Stimulated activated CD8-positive, alpha-beta memory T cell treated with anti-CD3 and anti-CD28 coated beads, Interleukin-4, amount 100 ng/mL, for 1 hour (primary cell): ENCODE data around the gene PTPRN2.
"Not testable (repeated sequence)": the region's sequence is repeated elsewhere in the genome, so short reads cannot be mapped to it uniquely, and the experiment has no call there.

Experiments used
- DNase-seq, 2 donors: peaks; one replicate each; pipeline ENCODE4 v3.0.0-alpha.2; 2020; ENCODE audit warnings: low read depth in 2 of 2, low spot score in 1 of 2

PTPRN2 gene

DNA sequence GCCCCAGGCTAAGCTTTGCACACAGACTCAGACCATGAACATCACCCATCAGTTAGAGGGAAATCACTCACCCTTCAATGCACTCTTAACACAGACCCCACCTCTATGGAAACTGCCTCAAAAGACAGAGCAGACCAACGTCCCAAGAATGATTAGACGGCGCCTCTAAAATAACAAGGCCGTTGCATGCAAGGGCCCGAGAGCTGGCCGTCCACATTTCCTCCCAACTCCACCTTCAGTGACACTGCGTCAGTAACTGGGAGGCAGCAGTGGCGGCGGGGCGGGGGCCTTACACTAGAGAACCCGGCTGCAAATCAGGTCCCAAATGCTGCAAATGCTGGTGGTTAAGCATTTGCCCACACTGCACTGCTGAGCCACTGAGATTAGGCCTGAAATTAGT, 115.0 kb downstream of the PTPRN2 start:
- DNase-seq, result no peak

DNA sequence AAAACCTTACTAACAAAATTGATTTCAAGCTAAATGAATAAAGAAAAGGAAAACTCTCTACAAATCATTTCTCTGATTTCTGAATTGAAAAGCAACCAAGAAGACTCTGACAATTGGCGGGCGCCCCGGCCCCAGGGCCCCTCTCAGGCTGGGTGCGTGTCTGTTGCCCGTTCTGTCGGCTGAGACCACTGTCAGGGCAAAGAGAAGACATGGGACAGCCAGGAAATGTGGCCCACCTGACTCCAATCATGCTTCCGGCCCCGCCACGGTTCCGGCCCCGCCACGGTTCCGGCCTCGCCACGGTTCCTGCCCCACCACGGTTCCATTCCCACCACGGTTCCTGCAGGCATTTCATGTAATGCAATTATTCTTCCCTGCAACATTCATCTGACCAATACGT, 115.9 kb downstream of the PTPRN2 start:
- DNase-seq, result no peak

DNA sequence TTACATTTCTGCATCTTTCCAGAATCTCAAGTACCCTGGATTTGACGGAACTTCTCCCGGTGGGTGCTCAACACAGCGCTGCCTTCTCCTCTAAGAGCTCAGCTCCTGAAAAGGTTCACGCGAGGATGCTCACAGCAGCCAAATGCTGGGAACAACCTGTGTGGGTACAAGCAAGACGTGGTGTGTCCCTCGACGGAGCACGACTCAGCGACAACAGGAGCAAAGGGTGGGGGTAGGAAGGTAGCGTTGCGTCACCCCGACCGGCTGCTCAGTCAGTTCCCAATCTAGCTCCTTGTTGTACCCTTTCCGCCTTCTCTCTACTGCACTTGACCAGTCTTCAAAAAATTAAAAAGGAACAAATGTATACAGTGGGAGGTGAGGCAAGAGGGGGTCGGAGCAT, 117.3 kb downstream of the PTPRN2 start:
- no peak for DNase-seq

DNA sequence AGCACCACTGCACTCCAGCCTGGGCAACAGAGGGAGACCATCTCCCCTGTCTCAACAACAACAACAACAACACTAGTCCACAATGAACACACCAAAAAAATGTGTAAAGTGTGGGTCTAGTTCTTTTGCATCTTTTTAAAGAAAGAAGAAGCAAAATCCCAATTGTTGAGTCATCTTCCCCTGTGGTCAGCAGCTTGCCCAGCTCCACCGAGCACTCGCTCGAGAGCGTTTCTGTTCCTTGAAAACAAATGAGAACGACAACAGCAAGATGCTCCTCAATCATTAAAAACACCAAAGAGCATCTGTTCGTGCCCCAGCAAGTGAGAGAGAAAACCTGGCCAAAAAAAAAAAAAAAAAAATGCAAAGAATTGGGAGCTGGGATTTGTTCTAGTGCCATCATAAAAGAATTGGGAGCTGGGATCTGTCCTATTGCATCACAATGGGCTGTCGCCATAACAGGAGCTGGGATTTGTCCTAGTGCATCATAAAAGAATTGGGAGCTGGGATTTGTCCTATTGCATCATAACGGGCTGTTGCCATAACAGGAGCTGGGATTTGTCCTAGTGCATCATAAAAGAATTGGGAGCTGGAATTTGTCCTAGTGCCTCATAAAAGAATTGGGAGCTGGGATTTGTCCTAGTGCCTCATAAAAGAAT, 118.1 kb downstream of the PTPRN2 start:
- no peak for DNase-seq

DNA sequence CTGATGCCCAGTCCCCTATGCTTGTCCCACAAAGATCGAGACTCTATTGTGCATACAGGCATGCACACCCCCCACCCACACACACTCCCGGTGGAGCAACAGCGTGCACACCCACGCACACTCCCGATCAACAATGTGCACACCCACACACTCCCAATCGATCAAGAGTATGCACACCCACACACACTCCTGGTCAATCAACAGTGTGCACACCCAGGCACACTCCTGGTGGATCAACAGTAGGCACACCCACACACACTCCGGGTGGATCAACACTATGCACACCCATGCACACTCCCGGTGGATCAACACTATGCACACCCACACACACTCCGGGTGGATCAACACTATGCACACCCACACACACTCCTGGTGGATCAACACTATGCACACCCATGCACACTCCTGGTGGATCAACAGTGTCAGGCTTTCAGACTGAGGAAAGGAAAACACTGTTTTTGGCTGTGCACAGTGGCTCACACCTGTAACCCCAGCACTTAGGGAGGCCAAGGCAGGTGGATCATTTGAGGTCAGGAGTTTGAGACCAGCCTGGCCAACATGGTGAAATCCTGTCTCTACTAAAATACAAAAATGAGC, 118.8 kb downstream of the PTPRN2 start:
- no peak for DNase-seq

DNA sequence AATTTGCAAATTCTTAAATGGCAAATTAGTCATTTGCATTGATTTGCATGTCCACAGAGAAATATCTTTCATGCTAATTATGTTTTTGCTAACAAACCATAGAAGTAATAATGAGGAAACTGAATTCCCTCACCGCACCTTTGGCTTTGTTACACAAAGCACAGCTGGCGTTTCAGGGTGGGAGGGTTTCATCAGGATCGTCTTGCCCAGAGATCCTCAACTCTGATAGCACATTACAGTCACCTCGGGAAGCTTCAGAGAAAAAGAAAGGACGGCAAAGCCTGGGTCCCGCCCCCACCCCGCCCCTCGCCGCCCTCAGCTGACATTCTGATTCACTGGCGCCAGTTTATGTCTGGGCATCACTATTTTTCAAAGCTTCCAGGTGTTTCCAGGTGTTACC, 119.4 kb downstream of the PTPRN2 start:
- DNase-seq, result no peak

DNA sequence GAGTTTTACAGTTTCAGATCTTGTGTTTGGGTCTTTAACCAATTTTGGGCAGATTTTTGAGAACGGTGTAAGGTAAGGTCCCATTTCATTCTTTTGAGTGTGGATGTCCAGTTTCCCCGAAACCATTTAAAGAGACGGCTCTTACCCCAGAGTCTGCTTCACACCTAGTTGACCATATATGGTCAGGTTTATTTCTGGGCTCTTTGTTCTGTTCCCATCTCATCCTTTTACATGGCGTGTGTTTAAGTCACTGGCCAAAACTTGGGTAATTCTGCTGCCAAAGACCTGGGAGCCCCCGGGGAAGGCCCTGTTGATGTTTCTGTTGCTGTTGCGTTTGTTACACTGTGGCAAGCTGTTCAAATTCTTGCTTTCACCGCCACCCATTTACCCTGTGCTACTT, 120.1 kb downstream of the PTPRN2 start:
- no peak for DNase-seq

DNA sequence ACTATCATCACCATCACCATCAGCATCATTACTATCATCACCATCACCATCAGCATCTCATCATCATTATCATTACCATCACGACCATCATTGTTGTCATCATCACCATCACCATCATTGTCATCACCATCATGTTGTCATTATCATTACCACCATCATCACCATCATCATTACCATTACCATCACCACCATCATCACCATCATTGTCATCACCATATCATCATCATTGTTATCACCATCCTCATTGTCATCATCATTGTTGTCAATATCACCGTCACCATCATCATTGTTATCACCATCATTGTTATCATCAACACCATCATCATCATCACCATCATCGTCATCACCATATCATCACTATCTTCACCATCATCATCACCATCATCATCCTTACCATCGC, 124.3 kb downstream of the PTPRN2 start:
- DNase-seq, result no peak

DNA sequence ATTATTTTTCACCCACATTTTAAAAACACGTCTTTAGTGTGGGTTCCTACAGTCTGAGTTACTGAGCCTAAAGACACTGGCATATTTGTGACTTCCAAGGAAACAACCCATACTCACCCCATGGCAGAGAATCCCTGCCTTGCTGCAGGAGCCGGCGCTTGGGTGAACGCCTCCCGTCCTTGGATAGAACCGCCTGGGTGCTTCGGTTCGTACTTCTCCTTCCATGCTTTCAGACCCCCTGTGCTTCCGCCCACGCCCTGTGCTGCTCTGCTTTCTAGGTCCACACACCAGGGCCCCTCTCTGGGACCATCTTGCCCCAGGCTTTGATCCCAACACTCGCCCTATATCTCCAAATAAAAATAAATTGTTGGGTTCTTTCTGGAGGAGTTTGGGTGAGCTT, 125.8 kb downstream of the PTPRN2 start:
- DNase-seq, result no peak

DNA sequence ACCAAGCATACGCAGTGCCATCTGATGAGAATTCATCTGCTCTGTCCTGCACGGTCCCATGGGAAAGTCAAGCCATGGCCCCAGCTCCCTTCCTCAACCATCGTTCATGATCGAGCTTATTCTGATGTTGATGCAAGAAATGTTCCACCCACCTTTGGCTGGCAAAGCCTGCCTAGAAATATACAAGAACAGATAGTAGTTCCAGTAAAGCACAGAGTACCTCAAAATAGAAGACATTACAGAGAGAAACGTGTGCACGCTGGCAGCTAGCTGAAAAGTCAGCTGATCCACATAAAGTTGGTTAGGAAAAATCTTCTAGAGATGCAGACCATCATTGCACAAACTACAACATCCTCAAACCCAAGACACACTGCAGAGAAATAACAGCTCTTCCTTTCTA, 127.0 kb downstream of the PTPRN2 start:
- DNase-seq, result no peak

DNA sequence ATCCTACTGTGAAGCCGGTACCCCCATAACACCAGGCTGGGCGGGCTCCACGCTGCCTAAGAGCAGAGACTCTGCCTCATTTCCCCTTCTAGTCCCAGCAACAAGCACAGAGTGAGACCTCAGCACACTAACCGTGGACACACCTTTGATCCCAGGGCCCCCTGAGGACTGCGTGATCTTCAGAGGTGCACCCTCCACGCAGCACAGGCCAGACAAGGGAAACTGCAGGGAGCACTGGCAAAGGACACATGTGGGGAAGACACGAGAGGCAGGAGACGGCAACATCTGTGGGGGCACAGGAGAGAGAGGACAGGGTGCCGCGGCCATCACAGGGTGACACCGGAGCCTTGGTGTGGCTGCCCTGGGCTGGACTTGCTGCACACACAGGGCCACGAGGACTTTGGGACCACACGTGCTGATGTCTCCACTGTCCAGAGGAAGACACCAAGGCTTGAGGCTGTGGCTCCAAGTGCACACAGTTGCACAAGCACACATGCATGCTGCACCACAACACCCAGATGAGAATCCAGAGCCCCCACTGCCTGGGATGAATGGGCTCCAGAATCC, 128.8 kb downstream of the PTPRN2 start:
- no peak for DNase-seq

DNA sequence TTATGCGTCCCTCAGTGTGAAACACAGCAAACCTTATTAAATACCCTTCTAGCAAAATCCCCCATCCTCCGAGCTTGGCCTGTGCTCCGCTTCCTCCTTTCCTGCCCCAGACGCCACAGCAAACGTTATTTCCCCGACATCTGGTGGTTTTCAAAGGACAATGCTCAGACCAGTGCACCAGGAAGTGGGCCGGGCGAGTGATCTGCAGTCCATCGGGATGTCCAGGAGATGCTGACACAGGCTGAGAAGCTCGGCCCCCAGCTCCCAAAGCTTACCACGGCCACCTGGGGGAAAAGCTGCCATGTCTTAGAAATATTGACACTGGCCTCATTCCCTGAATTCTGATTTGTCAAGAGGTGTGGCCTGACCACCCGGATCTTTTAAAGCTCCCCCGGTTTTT, 129.5 kb downstream of the PTPRN2 start:
- DNase-seq, result no peak

DNA sequence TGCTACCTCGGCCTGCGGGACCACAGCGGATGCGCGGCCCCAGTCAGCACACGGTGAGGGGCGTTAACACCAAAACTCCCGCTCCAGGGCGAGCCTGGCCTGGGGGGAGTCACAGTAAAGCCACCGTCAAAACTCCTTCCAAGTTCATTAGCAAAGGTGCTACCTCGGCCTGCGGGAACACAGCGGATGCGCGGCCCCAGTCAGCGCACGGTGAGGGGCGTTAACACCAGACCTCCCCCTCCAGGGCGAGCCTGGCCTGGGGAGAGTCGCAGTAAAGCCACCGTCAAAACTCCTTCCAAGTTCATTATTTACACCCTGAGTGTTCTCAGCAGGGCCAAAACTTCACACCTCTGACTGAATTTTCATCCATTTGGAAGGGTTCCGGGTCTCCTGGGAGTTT, 130.0 kb downstream of the PTPRN2 start:
- DNase-seq, result not testable (repeated sequence)

DNA sequence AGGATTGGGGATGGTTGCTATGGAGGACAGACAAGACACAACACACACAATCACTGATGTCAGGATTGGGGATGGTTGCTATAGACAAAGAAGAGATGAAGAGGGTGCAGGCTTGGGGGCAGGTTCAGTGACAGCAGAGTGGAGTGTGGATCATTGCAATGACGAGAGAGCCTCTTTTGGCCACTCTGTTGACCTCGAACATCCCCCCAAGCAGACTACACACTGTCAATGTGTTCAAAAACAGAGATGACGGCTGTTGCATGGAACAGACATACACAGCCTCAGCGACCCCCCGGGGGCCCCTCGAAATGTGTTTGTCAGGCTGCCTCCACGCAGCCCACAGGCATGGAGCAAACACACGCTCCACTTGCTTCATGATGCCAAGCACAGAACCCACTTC, 133.0 kb downstream of the PTPRN2 start:
- DNase-seq, result no peak

DNA sequence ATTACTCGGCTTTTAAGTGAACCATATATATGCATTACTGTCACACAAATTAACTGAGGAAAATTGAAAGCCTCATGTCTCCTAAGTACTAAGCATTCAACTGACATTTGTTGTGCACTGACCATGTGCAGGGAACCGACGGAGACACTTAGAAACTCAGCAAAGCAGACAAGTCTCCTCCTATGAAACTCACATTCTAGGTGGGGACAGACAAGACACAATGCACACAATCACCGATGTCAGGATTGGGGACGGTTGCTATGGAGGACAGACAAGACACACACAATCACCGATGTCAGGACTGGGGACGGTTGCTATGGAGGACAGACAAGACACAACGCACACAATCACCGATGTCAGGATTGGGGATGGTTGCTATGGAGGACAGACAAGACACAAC, 134.0 kb downstream of the PTPRN2 start:
- no peak for DNase-seq

DNA sequence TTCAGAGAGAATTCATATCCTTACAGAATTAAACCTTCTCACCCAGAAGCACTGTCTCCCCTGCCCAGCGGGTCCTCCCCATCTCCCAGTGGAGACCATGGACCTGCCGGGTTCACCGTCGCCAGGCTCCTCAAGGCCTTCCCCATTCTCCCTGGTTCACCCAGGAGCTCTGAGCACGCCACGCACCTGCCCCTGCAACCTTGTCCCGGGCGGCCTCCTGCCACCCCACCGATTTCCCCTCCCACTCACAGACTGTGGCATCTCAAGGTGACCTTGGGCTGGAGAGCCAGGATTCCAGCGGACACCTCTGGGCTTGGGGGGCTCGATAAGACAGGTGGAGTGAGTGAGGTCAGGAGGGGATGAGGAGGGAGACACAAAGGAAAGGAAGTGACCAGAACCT, 135.3 kb downstream of the PTPRN2 start:
- no peak for DNase-seq

DNA sequence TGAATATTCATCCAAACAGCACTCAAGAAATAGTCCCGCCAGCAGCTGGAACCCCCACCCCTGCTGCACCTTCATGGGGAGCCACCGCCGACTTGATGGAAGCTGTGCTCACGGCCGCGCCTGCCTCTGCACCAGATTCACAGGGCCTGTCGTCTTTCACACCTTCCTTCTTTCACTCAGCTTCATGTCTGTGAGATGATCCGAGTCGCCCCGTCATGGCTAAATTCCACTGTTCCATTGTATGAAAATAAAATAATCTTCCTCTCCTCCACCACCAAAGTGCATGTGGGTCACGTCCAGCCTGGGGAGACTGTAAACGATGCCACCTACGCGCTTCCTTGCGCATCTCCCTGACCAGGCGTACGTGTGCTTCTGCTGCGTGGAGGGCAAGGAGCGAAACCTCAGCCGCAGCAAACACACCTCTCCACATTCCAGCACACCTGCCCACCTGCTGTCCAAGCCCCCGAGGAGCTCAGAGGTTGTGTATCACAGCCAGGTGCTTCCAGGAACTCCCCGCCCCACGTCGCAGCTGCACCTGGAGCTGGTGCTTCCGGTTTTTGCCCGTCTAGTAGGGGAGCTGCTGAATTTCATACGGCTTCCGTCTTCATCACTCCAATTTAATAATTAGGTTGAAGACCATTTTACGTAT, 137.0 kb downstream of the PTPRN2 start:
- no peak for DNase-seq

DNA sequence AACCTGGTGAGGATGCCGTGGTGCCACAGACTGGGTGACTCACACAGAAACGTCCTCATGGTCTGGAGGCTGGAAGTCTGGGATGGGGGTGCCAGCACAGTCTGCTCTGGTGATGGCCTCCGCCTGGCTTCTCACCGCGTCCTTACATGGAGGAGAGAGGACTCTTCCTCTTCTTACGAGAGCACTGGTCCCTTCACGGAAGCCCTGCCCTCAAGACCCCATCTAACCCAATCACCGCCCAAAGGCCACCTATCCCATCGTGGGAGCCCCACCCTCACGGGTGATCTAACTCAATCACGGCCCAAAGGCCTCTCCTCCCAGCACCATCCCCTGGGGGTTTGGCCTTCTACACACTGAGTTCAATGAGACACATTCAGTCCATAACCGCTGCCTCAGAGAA, 137.7 kb downstream of the PTPRN2 start:
- no peak for DNase-seq

DNA sequence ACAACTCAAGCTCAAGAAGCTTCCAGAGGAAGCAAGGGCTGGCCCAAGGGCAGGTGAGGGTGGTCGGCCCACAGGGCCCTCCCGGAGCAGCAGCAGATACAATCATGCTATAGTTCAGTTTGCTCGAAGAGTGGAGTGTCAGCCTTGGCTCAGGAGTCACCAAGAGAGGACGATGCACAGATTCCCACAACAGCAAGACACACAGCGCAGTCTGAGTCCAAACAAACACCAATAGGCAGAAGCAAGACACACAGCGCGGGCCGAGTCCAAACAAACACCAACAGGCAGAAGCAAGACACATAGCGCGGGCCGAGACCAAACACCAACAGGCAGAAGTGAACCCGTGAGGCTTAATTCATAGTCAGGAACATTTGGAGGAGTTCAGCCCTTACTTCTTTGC, 138.4 kb downstream of the PTPRN2 start:
- no peak for DNase-seq

DNA sequence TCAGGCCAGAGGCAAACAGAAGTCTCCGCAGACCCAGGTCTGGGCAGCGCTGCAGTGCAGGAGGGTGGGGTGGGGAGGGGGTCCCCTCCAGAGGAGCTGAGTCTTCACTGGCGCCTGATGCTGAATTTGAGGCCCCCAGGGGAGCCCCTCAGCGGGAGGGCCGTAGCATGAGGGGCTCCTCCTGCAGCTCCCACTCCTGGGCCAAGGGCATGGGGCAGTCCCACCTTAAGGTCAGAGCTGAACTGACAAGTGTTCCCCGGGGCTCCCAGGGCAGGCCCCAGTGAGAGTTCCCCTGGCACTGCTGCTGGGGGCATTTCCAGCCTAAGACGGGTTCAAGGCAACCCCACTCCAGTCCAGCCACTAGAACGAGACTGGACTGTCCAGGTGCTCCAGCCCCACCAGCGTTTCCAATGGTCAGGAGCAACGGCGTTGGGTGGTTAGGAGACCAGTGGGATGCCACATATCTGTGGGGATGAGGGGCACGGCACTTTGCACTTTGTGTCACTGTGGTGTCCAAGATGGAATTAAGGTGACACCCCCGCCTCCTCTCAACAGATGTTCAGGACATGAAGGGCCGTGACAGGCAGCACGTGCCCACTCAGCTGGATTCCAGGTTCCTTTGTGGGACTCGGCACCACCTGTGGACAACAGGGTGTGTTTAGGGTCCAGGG, 139.1 kb downstream of the PTPRN2 start:
- DNase-seq, result no peak

DNA sequence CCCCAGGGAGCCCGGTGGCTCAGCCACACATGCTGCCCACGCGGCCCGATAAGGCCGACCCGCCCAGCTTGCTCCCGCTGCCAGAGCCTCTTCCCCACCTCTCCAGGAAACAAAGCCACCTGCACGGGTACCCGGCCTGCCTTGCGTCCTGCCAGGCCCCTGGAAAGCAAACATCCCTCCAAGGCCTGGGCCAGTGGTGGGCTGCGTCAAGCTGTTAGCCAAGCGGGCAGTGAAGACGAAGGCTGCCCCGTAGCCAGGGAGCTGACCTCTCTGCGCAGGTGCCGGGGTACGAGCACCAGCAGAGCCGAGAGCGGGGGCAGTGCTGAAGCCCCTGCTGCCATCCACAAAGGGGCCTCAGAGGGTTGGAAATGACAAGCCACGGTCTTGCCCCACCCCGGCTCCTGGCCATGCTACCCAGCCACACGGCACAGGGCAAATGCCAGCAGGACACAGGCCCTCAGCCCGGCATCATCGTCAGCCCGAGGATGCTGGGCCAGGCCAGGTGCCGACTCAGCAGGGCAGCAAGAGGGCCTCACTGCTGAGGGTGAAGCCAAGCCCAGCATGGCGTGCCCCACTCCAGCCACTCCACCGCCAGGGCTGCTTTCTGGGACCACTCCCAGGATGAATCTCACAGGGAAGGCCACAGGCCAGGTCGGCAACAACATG, 140.0 kb downstream of the PTPRN2 start:
- DNase-seq, result no peak

DNA sequence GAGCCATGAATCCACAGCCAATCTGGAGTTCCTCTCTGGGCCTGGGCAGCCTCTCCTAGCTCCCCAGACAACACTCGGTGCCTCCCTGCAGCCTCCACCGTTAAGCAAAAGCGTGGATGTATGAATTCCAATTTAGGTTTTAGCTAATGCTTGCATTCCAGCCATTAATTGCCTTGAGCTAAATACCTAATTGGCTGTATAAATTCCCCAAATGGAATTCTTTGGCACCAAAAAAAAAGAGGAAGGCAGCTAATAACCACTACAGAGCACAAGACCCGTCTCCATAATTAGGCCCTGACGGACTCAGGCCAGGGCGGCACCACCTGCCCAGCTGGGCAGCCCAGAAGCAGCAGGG, 140.5 kb downstream of the PTPRN2 start:
- DNase-seq, result no peak
